Measurements from ENCODE around the gene OGDH.

The OGDH gene

GRCh38 chr7:44643206-44643605 is 36.8 kb downstream of the OGDH start:
- DNase-seq: no peak

DNA sequence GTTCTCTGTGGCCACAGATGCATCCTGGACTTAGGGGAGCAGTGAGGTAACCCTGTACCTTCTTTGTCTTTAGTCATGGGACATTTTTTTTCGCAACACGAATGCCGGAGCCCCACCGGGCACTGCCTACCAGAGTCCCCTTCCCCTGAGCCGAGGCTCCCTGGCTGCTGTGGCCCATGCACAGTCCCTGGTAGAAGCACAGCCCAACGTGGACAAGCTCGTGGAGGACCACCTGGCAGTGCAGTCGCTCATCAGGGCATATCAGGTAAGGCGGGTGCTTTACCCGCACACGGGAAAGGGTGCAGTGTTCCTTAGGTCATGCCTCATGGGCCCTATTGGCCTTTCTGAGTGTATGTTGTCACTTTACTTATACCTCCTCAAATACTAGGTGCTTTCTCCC is 38.8 kb downstream of the OGDH start:
- DNase-seq: no peak

- no peak for DNase-seq
Measured at GRCh38 chr7:44645696-44646095, 39.3 kb downstream of the OGDH start.

- DNase-seq: no peak
Measured at GRCh38 chr7:44646176-44646920, 39.9 kb downstream of the OGDH start.

GRCh38 chr7:44646921-44647636 is 40.7 kb downstream of the OGDH start:
- no peak for DNase-seq

- no peak for DNase-seq
Measured at GRCh38 chr7:44647981-44648714, 41.7 kb downstream of the OGDH start.

GRCh38 chr7:44650242-44650641 is 43.8 kb downstream of the OGDH start:
- DNase-seq: no peak

- no peak for DNase-seq
Measured at GRCh38 chr7:44650772-44651171, 44.3 kb downstream of the OGDH start.

GRCh38 chr7:44652535-44652934 is 46.1 kb downstream of the OGDH start:
- no peak for DNase-seq

GRCh38 chr7:44654255-44654796 is 47.9 kb downstream of the OGDH start:
- DNase-seq: no peak

GRCh38 chr7:44655341-44655740 is 48.9 kb downstream of the OGDH start:
- no peak for DNase-seq

- no peak for DNase-seq
Measured at GRCh38 chr7:44658979-44659378, 52.6 kb downstream of the OGDH start.

GRCh38 chr7:44661233-44661632 is 54.8 kb downstream of the OGDH start:
- no peak for DNase-seq

- no peak for DNase-seq
Measured at GRCh38 chr7:44664780-44665461, 58.5 kb downstream of the OGDH start.

- no peak for DNase-seq
Measured at GRCh38 chr7:44665531-44666213, 59.2 kb downstream of the OGDH start.

- no peak for DNase-seq
Measured at GRCh38 chr7:44666566-44666965, 60.1 kb downstream of the OGDH start.

DNA sequence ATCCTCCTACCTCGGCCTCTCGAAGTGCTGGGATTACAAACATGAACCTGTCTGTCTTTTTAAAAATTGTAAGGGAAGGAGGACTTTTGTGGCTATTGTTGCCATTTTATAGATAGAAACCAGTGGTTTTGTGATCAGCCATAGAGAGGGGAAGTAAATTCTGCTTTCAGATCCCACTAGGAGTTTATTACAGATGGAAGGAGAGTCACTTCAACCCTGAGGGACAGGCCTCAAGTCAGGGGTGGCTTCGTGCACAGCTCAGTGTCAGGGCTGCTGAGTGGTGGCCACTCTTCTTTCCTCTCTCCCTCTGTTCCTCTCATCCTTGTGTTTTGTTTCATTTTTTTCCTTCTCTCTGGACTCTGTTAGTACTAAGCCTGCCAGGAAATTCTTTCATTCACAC is 60.8 kb downstream of the OGDH start:
- DNase-seq: no peak

- no peak for DNase-seq
Measured at GRCh38 chr7:44671069-44671468, 64.6 kb downstream of the OGDH start.

- no peak for DNase-seq
Measured at GRCh38 chr7:44673324-44673723, 66.9 kb downstream of the OGDH start.

DNA sequence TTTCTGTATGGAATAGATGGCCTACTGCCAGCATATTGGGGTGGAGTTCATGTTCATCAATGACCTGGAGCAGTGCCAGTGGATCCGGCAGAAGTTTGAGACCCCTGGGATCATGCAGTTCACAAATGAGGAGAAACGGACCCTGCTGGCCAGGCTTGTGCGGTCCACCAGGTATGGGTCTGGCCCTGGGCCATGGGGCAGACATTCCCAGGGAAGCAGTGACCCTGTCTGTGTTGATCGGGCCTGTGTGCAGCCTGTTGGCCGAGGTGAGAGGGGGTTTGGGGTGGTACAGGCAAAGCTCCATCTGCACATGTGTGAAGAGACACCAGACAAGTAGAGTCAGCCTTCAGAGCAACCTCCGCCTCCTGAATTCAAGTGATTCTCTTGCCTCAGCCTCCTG is 67.3 kb downstream of the OGDH start:
- no peak for DNase-seq

- no peak for DNase-seq
Measured at GRCh38 chr7:44674381-44674780, 68.0 kb downstream of the OGDH start.

GRCh38 chr7:44676776-44677175 is 70.3 kb downstream of the OGDH start:
- no peak for DNase-seq
